HEK293 (cell line): ENCODE measurements around the gene KPNA6.

Experiments used
- CTCF ChIA-PET: fragments of 350-600 bp; formaldehyde crosslinking; extraction: SDS; loops from one replicate; lab custom pipeline; 2021; ENCODE audit warnings: antibody characterized with exemption; lab: Yijun Ruan, JAX
- POLR2A ChIA-PET: fragments of 300-600 bp; formaldehyde crosslinking; extraction: SDS; loops from one replicate; lab custom pipeline; 2020; ENCODE audit warnings: antibody characterized with exemption, inconsistent platforms; lab: Yijun Ruan, JAX
- H3K27ac ChIP-seq: fragments of 200-500 bp; sonication (Bioruptor generic); 2 replicates; pipeline ENCODE4 v1.5.1; 2014; ENCODE audit warnings: low read depth, low read length, control low read depth, inconsistent platforms; ENCODE audit errors: extremely low read depth
- H3K36me3 ChIP-seq, 2 experiments: fragments of 200-500 bp in 1 of 2; sonication (Bioruptor generic) in 1 of 2; 1 replicate in 1 of 2; 2 replicates in 1 of 2; pipeline ENCODE4 v1.5.1; 2014 to 2017; ENCODE audit warnings: inconsistent platforms in 2 of 2, low read length in 2 of 2; ENCODE audit not compliant: control insufficient read depth in 2 of 2, insufficient read depth in 1 of 2
- H3K4me1 ChIP-seq: fragments of 200-500 bp; sonication (Bioruptor generic); 2 replicates; pipeline ENCODE4 v1.5.1; 2014; ENCODE audit warnings: mild to moderate bottlenecking, low read length, inconsistent platforms; ENCODE audit not compliant: control insufficient read depth, insufficient read depth
- H3K4me3 ChIP-seq: 2 replicates; pipeline ENCODE4 v1.5.1; 2011; ENCODE audit warnings: low read depth, mild to moderate bottlenecking, control low read depth, low read length, moderate library complexity
- H3K9me3 ChIP-seq: fragments of 200-500 bp; sonication (Bioruptor generic); 2 replicates; pipeline ENCODE4 v1.5.1; 2014; ENCODE audit warnings: low read depth, low read length, inconsistent platforms; ENCODE audit not compliant: control insufficient read depth, insufficient read depth
- IKZF3 ChIP-seq: fragments of 450-650 bp; IDR thresholded peaks from 2 replicates; pipeline ENCODE4 v1.5.0; 2018; ENCODE audit warnings: missing biosample characterization, mild to moderate bottlenecking, missing genetic modification characterization, moderate library complexity
- ZBTB17 ChIP-seq: fragments of 450-650 bp; formaldehyde crosslinking; IDR thresholded peaks from 2 replicates; pipeline ENCODE4 v1.5.1; 2016; ENCODE audit warnings: missing biosample characterization, missing genetic modification characterization
- ZBTB8A ChIP-seq: fragments of 450-650 bp; formaldehyde crosslinking; IDR thresholded peaks from 2 replicates; pipeline ENCODE4 v1.5.1; 2016; ENCODE audit warnings: missing biosample characterization, missing genetic modification characterization
- ZFP37 ChIP-seq: fragments of 450-650 bp; formaldehyde crosslinking; IDR thresholded peaks from 2 replicates; pipeline ENCODE4 v1.5.1; 2016; ENCODE audit warnings: missing biosample characterization, missing genetic modification characterization
- ZNF140 ChIP-seq: fragments of 450-650 bp; formaldehyde crosslinking; IDR thresholded peaks from 2 replicates; pipeline ENCODE4 v1.5.1; 2016; ENCODE audit warnings: missing biosample characterization, missing genetic modification characterization
- ZNF16 ChIP-seq: fragments of 450-650 bp; formaldehyde crosslinking; IDR thresholded peaks from 2 replicates; pipeline ENCODE4 v1.5.1; 2016; ENCODE audit warnings: low read depth, missing biosample characterization, missing genetic modification characterization
- ZNF223 ChIP-seq: fragments of 450-650 bp; formaldehyde crosslinking; IDR thresholded peaks from 2 replicates; pipeline ENCODE4 v1.5.1; 2016; ENCODE audit warnings: missing biosample characterization, missing genetic modification characterization
- ZNF239 ChIP-seq: fragments of 450-650 bp; formaldehyde crosslinking; IDR thresholded peaks from 2 replicates; pipeline ENCODE4 v1.5.1; 2016; ENCODE audit warnings: missing biosample characterization, missing genetic modification characterization
- ZNF350 ChIP-seq: fragments of 450-650 bp; formaldehyde crosslinking; IDR thresholded peaks from 2 replicates; pipeline ENCODE4 v1.5.0; 2017; ENCODE audit warnings: missing biosample characterization, mild to moderate bottlenecking, missing genetic modification characterization
- ZNF416 ChIP-seq: fragments of 450-650 bp; formaldehyde crosslinking; IDR thresholded peaks from 2 replicates; pipeline ENCODE4 v1.5.1; 2016; ENCODE audit warnings: missing biosample characterization, missing genetic modification characterization
- ZNF423 ChIP-seq: fragments of 450-650 bp; formaldehyde crosslinking; IDR thresholded peaks from 2 replicates; pipeline ENCODE4 v1.5.1; 2016; ENCODE audit warnings: missing biosample characterization, missing genetic modification characterization
- ZNF544 ChIP-seq: fragments of 450-650 bp; formaldehyde crosslinking; IDR thresholded peaks from 2 replicates; pipeline ENCODE4 v1.5.0; 2017; ENCODE audit warnings: missing biosample characterization, missing genetic modification characterization
- ZNF837 ChIP-seq: fragments of 450-650 bp; formaldehyde crosslinking; IDR thresholded peaks from 2 replicates; pipeline ENCODE4 v1.5.1; 2016; ENCODE audit warnings: missing biosample characterization, missing genetic modification characterization
- ZXDB ChIP-seq: fragments of 450-650 bp; formaldehyde crosslinking; IDR thresholded peaks from 2 replicates; pipeline ENCODE4 v1.5.1; 2016; ENCODE audit warnings: missing biosample characterization, missing genetic modification characterization
- TF ChIP-seq, protein P1 (sequence below): fragments of 450-650 bp; formaldehyde crosslinking; IDR thresholded peaks from 2 replicates; pipeline ENCODE4 v1.5.1; 2016; ENCODE audit warnings: missing biosample characterization, missing genetic modification characterization
- TF ChIP-seq, protein P2 (sequence below): fragments of 450-650 bp; formaldehyde crosslinking; IDR thresholded peaks from 2 replicates; pipeline ENCODE4 v1.5.1; 2016; ENCODE audit warnings: missing biosample characterization, missing genetic modification characterization
- TF ChIP-seq, protein P3 (sequence below): fragments of 450-650 bp; formaldehyde crosslinking; conservative IDR thresholded peaks from 2 replicates; pipeline ENCODE4 v1.5.1; 2016; ENCODE audit warnings: low read depth, missing biosample characterization, missing genetic modification characterization
- TF ChIP-seq, protein P4 (sequence below): fragments of 450-650 bp; formaldehyde crosslinking; IDR thresholded peaks from 2 replicates; pipeline ENCODE4 v1.5.1; 2016; ENCODE audit warnings: missing biosample characterization, missing genetic modification characterization

Gene KPNA6

DNA sequence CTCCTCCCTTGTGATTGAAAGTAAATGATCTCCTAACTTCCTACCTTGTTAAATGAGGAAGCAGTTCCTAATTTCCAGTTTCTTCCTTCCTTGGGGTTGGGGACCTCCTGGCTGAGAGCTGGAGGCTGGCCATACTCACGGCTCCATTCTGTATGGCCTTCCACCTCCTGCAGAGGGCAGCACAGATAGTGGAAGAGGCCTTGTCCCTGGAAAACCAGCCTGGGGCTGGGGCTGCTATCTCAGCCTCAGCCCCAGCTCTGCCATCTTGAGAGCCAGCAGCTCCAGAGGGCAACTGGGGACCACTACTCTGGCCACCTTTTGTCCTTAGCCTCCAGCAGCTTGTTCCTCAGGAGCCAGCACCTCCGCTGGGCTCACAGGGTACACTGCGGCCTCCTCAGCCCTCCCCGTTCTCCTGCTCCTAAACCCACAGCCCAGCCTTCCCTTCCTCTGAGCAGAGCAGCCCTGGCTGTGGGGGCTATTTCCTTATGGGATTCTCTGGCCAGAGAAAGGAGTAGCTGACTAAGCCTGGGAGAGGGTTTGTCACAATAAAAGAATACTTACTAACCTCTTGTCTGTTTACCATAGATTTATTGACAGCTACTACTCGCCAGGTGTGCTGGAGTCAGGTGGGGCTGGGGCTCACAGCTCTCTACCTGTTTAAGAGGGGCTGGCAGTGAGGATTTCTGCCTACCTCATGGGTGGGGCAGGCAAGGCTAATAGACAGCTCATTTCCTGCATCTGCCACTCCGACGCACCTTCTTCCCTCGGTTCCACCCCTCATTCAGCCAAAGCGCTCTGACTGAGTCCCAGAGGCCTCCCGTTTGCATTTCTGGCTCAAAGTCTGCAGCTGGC lies 108.0 kb downstream of the KPNA6 start (continued):
- TF ChIP-seq, protein P1, sequence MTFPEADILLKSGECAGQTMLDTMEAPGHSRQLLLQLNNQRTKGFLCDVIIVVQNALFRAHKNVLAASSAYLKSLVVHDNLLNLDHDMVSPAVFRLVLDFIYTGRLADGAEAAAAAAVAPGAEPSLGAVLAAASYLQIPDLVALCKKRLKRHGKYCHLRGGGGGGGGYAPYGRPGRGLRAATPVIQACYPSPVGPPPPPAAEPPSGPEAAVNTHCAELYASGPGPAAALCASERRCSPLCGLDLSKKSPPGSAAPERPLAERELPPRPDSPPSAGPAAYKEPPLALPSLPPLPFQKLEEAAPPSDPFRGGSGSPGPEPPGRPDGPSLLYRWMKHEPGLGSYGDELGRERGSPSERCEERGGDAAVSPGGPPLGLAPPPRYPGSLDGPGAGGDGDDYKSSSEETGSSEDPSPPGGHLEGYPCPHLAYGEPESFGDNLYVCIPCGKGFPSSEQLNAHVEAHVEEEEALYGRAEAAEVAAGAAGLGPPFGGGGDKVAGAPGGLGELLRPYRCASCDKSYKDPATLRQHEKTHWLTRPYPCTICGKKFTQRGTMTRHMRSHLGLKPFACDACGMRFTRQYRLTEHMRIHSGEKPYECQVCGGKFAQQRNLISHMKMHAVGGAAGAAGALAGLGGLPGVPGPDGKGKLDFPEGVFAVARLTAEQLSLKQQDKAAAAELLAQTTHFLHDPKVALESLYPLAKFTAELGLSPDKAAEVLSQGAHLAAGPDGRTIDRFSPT (tag by site-specific recombination), result no peak
- TF ChIP-seq ZNF223 (no peak), IKZF3 (tag by site-specific recombination) (peak; percentile 67), ZBTB8A (no peak), ZNF16 (tag by site-specific recombination) (no peak)
- TF ChIP-seq, protein P2, sequence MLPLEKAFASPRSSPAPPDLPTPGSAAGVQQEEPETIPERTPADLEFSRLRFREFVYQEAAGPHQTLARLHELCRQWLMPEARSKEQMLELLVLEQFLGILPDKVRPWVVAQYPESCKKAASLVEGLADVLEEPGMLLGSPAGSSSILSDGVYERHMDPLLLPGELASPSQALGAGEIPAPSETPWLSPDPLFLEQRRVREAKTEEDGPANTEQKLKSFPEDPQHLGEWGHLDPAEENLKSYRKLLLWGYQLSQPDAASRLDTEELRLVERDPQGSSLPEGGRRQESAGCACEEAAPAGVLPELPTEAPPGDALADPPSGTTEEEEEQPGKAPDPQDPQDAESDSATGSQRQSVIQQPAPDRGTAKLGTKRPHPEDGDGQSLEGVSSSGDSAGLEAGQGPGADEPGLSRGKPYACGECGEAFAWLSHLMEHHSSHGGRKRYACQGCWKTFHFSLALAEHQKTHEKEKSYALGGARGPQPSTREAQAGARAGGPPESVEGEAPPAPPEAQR, result no peak

DNA sequence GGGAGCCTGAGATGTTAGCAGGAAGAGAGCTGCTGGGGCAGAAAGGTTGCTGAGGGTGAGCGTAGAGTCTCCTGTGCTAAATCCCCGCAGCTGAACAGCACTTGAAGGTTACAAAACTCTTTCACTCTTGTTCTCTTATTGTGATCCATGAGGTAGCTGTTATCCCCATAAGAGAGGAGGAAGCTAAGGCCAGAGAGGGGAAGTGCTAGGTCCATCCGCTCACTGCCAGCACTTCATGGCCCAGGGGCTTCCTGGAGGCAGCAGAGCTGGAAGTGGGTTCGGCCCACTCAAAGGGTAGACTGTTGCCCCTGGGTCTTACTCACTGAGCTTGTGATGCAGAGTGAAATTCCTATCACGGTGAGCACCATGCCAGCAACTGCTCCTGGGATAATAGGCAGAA lies 108.7 kb downstream of the KPNA6 start:
- ChIA-PET POLR2A (interaction anchor here (1.3 to 4.2 kb wide), 5 partner anchors 8 to 178 kb away, joined by 3 to 22 read pairs (median 5); partner anchors contain the start of genes BSDC1, IQCC and MARCKSL1), CTCF (interaction anchor here (0.6 to 3.7 kb wide), 18 partner anchors 9 to 197 kb away, joined by 3 to 27 read pairs (median 4); no protein-coding TSS in a partner anchor)
- no peak for TF ChIP-seq ZNF350 (tag by site-specific recombination)
- no peak for TF ChIP-seq ZNF239 (tag by site-specific recombination)
- TF ChIP-seq ZNF423 (tag by site-specific recombination), result no peak
- no peak for TF ChIP-seq ZNF140 (tag by site-specific recombination)
- TF ChIP-seq, protein P3, sequence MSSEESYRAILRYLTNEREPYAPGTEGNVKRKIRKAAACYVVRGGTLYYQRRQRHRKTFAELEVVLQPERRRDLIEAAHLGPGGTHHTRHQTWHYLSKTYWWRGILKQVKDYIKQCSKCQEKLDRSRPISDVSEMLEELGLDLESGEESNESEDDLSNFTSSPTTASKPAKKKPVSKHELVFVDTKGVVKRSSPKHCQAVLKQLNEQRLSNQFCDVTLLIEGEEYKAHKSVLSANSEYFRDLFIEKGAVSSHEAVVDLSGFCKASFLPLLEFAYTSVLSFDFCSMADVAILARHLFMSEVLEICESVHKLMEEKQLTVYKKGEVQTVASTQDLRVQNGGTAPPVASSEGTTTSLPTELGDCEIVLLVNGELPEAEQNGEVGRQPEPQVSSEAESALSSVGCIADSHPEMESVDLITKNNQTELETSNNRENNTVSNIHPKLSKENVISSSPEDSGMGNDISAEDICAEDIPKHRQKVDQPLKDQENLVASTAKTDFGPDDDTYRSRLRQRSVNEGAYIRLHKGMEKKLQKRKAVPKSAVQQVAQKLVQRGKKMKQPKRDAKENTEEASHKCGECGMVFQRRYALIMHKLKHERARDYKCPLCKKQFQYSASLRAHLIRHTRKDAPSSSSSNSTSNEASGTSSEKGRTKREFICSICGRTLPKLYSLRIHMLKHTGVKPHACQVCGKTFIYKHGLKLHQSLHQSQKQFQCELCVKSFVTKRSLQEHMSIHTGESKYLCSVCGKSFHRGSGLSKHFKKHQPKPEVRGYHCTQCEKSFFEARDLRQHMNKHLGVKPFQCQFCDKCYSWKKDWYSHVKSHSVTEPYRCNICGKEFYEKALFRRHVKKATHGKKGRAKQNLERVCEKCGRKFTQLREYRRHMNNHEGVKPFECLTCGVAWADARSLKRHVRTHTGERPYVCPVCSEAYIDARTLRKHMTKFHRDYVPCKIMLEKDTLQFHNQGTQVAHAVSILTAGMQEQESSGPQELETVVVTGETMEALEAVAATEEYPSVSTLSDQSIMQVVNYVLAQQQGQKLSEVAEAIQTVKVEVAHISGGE (tag by site-specific recombination), result no peak
- TF ChIP-seq ZXDB (tag by site-specific recombination), result no peak
- TF ChIP-seq ZNF837, result no peak
- no peak for TF ChIP-seq ZNF544
- TF ChIP-seq, protein P4, sequence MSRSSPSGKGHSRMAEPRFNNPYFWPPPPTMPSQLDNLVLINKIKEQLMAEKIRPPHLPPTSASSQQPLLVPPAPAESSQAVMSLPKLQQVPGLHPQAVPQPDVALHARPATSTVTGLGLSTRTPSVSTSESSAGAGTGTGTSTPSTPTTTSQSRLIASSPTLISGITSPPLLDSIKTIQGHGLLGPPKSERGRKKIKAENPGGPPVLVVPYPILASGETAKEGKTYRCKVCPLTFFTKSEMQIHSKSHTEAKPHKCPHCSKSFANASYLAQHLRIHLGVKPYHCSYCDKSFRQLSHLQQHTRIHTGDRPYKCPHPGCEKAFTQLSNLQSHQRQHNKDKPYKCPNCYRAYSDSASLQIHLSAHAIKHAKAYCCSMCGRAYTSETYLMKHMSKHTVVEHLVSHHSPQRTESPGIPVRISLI (tag by site-specific recombination), result no peak
- TF ChIP-seq ZFP37 (tag by site-specific recombination), result no peak
- no peak for TF ChIP-seq ZNF223
- no peak for TF ChIP-seq ZNF416 (tag by site-specific recombination)
- TF ChIP-seq ZBTB17, result no peak
- no peak overlapping the region for H3K27ac ChIP-seq
- no peaks in the 10 kb centered on the region for H3K9me3 ChIP-seq
- no peak overlapping the region for H3K4me3 ChIP-seq
- H3K4me1 ChIP-seq, result 0 out of 2 replicates have a peak, but pooled peaks cover 2% of the 10 kb centered on the region
- H3K36me3 ChIP-seq, result peaks cover 0 to 75% of the 10 kb centered on the region in 2 experiments; a peak in 2 of 3 replicates
